ENCODE data around the gene UNG.
"Not testable (repeated sequence)": the region's sequence is repeated elsewhere in the genome, so short reads cannot be mapped to it uniquely, and the experiment has no call there.

Gene UNG

DNA sequence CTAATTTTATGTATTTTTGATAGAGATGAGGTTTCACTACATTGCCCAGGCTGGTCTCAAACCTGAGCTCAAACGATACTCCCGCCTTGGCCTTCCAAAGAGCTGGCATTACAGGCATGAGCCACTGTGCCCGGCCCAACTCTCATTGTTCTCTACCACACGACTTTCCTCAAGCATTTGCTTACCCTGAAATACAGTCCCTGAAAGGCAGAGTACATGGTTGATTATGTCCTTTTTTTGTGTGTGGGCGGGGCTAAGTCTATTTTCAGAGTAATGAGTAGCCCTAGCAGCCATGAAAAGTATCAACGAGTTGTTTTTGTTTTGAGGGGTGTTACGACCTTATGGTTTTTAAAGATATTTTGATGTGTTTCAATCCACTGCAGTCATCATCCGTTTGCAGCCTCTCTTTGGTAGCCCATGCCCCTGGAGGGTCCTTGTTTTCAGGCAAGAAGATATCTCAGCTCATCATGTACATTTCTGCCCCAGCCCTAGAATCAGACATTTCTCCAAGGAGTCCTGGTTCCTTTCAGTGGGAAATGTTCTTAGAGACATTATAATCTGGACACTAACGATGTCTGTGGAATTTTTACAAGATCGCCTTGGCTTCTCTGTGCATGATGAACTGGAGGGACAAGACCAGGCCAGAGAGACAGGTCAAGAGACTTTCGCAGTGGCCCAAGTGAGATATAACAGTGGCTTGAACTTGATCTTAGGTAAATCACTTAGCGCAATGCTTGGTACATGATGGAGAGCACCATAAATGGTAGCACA, 27.7 kb downstream of the UNG start:
- no peak for DNase-seq

DNA sequence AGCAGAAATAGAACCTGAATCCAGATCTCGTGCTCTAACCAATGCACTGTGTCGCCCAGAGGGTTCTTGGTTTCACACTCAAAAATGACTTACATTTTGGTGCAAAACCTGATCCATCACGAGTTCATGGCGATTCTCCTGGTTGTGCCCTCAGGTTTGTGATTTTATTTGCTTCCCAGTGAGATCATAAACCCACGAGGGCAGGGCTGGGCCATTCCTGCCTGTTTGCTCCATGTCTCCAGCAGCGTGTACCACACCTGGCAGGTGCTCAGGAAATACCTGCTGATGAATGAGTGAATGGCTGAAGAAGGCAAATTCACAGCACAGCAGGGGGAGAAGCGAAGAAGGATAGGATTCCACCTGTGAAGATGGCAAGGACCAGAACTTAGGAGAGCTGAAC, 28.4 kb downstream of the UNG start:
- DNase-seq = no peak

DNA sequence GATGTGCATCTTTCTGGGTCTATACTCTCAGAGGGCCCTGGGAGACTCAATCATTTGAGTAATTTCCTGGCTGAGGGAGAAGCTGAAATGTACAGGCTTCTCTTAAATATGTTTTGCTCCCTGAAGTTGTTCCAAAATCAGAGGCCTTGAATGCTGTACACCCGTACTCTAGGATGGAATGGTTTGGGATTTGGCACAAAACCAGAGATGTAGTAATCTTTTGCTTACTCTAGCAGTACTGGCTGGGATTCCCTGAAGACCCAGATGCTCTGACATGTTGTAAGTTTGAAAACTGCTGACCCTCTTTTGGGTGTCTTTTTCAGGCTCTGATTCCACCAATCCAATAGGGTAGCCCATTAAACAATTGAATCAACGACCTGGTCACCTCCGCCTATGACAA, 29.4 kb downstream of the UNG start:
- DNase-seq = no peak

DNA sequence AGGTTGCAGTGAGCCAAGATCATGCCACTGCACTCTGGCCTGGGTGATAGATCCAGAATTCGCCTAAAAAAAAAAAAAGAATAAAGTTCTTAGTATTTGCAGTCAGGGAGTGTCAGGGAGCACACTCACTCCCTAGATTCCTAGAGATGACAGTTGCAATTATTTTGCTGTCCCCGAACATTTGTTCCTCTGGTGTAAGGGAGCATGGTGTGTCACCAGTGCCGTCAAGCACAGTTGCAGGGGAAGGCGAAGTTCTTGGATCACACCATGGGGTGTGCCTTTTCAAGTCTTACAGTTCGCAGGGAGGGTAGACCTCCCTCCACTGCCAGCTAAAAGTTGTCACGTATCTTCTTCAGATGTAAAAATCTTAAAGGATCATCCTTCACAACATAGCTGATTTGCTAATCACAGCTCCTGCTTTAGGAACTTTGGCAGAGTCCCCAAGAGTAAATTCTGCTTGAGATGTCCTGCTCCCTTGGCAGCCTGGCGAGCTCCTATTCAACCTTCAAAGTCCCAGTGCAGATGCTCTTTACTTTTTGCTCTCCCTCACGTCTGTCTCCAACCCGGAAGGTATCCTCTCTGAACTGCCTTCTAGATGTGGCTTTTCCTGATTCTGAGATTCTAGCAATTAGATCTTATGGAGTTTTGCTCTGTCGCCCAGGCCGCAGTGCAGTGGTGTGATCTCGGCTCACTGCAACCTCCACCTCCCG, 30.3 kb downstream of the UNG start:
- DNase-seq = no peak

- no peak for DNase-seq
Measured at GRCh38 chr12:109130297-109131153, 33.1 kb downstream of the UNG start.

DNA sequence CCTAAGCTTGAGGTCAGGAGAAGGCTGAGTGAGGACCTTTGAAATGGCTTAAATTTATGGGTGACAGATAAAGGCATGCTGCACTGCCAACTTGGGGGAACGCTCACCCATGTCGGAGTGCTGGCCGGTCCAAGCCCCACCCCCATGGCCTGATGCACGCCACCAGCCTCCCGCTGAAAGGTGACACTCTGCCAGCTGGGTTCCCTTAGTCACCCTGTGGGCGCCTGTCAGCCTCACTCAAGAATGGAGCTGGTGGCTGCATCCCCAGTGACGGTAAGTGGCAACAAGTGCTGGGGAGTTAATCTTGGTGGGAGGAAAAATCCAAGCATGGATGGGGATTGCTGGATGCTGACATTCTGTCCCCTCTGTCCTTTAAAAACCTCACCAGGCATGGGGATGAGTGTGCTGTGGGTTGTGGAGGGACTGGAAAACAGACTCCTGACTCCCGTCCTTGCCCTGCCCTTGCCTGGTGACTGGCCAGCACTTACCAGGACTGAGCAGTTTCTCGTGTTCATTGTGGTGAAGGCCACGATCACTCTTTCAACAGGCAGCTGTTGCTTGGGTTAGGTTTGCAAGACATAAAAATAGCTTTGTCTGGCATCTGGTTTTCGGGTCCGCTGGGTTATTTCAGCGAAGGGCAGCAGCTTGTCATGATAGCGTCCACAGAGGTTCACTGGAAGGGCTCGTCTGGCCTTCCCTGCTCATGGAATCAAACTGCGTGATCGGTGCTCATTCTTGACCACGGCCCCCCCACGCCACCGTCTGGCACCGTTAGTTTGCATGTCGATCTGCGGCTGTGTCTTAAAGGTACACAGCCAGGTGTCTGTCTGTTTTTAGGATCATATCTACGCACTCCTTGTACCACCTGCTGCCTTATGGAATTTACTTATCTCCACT, 34.0 kb downstream of the UNG start:
- no peak for DNase-seq

- DNase-seq = no peak
Measured at GRCh38 chr12:109134186-109134917, 37.0 kb downstream of the UNG start.

GRCh38 chr12:109137055-109137454, 39.7 kb downstream of the UNG start:
- no peak for DNase-seq

DNA sequence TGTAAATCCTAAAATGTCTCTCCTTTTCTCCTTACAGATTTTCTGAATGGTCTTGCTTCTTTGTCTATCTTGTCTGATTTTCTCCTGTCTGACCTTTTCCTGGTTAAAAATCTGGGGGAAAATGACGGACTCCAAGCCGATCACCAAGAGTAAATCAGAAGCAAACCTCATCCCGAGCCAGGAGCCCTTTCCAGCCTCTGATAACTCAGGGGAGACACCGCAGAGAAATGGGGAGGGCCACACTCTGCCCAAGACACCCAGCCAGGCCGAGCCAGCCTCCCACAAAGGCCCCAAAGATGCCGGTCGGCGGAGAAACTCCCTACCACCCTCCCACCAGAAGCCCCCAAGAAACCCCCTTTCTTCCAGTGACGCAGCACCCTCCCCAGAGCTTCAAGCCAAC, 42.0 kb downstream of the UNG start:
- no peak for DNase-seq

- DNase-seq = no peak
Measured at GRCh38 chr12:109139791-109140190, 42.4 kb downstream of the UNG start.

DNA sequence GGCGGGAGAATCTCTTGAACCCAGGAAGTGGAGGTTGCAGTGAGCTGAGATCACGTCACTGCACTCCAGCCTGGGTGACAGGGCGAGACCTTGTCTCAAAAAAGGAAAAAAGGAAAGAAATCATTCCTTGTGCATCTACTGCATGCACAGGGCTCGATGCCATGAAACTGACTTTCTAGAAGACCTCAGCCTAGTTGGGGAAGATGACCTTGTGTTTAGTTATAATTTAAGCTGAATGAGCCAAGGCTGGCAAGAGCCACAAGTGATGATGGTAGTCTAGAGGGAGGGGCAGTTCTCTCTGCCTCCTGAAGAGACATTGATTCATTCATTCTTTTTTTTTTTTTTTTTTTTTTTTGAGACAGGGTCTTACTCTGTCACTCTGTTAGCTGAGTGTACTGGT, 43.2 kb downstream of the UNG start:
- DNase-seq = no peak

- no peak for DNase-seq
Measured at GRCh38 chr12:109144224-109144623, 46.8 kb downstream of the UNG start.

- DNase-seq = not testable (repeated sequence)
Measured at GRCh38 chr12:109147126-109147525, 49.7 kb downstream of the UNG start.

DNA sequence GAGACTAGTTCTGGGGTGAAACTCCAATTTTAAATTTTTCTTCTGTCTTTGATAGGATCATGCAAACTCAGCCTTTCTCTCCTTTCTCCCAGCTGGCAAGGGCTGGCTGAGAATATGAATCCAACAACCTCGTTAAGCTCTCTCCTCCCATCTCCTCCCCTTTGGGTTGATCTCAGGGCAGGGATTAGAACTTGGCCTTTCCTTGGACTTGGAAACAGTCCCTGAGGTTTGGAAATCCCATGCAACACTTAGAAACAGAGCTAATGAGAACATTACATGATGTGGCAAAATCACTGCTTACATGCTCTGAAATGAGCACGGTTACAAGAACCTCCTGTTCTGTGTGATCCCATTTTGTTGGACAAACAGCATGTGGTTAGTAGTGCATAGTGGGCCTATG, 50.6 kb downstream of the UNG start:
- no peak for DNase-seq

DNA sequence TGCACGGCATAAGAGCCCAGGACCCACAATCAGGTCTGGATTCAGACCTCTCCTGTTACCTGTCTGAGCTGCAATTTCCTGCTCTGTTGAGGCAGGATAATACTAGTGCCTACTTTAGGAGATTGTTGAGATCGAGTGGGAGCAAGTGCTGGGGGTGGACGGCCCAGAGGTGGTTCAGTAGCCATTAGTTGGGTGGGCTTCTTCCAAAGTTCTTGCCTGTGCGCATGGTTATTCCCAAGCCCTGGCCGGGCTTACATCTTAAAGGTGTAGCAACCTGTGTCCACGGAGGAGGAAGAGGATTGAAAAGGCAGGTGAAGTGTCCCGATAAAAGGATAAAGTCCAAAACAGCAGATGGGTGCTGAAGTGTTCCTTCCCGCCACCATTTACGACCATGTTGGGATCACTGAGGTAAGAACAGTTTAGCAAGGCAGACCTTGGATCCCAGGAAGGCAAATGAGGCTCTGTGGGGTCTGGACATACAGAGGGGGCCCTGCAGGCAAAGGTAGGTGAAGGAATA, 52.8 kb downstream of the UNG start:
- no peak for DNase-seq

DNA sequence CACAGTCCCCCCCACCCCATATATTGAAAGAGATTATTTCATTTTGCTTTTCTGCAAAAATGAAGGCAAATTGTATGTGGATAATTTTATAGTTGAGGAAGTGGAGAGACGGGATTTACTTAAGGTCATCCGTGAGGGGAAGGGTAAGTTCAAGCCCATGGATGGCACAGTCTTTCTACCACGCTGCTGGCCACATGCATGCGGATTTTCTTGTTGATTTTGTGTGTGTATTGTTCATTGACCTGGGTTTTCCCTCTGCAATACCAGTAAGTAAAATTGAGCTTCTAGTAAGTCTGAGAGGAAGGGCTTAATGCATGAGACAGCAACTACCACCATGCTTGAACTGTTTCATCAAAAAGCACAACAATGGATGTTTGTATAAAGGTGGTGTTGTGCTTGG, 54.1 kb downstream of the UNG start:
- DNase-seq = no peak

DNA sequence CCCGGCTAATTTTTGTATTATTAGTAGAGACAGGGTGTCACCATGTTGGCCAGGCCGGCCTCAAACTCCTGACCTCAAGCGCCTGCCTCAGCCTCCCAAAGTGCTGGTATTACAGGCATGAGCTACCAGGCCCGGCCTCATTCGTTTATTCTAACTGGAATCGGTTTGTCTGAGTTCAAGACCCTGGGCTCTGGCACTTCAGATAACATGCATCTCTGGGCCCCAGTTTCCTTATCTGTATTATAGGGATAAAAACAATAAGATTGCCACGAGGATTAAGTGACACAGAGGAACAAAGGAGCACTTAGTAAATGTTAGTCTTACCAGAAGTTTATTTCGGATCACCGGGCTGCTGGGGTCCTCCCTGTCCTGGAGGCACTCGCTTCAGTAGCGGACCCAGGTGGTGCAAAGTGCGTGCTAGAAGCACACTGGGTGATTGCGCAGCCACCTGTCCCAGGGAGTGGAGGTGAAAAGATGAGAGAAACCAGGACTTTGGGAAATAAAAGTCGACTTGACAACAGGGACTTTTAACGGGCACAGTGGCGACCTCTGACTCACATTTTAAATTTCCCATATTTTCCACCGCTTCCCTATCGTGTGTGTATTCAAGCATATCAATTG, 56.5 kb downstream of the UNG start:
- DNase-seq = no peak

DNA sequence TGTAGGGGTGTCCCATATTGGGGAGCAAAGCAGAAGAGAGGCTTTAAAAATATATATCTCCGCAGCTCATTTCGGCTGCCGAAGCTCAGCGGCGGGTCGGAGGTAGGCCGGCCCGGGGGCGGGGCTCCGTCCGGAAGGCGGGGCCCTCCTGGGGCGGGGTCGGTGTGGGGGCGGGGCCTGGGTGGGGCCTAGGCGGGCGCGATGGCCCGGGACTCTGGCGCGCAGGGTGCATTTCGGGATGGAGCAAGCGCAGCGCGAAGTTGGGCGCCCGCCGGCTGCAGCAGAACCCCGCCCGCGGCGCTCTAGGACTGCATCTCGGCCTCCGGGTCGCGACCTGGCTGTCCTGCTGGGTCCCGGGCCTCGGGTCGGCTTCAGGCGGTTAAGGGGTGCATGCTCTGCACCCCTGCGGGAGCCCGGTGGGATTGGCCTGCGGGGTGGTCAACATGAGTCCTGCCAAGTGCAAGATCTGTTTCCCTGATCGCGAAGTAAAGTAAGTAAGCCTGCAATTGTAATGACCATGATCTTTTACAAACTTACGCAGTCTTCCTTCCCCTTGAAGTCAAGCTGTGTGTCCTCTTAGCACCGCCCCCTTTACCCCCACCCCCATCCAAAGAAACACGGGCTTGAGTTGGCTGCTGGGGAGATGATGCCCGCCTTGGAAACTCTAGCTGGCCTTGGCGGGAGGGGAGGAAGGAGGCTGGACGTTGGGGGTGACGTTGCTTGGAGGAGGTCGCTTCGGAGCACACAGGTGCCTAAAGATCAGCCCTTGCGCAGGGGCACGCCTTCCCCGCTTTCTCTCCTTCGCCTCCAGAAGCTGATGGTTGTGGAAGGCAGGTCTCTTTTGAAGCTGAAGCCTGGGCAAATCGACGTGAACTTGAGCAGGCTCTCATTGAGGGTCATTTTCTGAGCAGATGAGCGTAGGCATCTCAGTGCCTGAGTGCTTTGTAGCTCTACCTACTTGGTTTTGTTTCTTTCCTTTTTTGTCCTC, 57.3 kb downstream of the UNG start:
- peak; percentile 78 to 83 for DNase-seq

DNA sequence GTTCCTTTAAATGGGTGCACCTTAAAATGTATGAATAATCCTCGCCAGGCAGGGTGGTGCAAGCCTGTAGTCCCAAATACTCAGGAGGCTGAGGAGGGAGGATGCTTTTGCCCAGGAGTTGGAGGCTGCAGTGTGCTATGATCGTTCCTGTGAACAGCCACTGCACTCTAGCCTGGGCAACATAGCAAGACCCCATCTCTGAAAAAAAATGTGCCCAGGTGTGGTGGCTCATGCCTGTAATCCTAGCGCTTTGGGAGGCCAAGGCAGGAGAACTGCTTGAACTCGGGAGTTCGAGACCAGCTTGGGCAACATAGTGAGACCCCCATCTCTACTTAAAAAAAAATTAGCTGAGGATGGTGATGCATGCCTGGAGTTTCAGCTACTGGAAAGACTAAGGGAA, 58.6 kb downstream of the UNG start:
- no peak for DNase-seq

DNA sequence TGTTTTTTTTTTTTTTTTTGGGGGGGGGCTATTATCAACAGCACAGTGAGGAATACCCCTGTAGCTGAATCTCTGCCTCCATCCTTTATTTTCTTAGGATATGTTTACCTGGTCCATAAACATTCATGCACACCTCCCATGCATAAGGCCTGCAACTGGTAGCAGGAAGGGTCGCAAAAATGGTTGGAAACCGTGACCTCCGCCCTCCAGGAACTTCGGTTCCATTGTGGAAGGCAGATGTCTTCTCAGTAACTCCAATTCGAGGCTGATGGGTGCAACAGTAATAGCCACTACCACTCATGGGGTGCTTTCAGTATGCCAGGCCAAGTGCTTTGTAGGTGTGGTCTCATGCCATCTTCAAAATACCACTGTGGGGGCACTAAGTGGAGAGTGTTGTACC, 59.2 kb downstream of the UNG start:
- no peak for DNase-seq
